CD4-positive, alpha-beta T cell treated with Interferon gamma for 1 hour (primary cell): ENCODE results near the gene SAMD8.
"Not testable (repeated sequence)": the region's sequence is repeated elsewhere in the genome, so short reads cannot be mapped to it uniquely, and the experiment has no call there.

ENCODE experiments used
- DNase-seq: peaks from one replicate; pipeline ENCODE4 v3.0.0-alpha.2; 2020

SAMD8 gene

GRCh38 chr10:75197066-75197465 is 85.6 kb downstream of the SAMD8 start:
- DNase-seq = no peak

- DNase-seq = no peak
Measured at GRCh38 chr10:75197906-75198305, 86.5 kb downstream of the SAMD8 start.

GRCh38 chr10:75199949-75200348 is 88.5 kb downstream of the SAMD8 start:
- not testable (repeated sequence) for DNase-seq

GRCh38 chr10:75201793-75202307 is 90.4 kb downstream of the SAMD8 start:
- DNase-seq = no peak

- DNase-seq = no peak
Measured at GRCh38 chr10:75202321-75203045, 91.0 kb downstream of the SAMD8 start.

- DNase-seq = not testable (repeated sequence)
Measured at GRCh38 chr10:75203046-75203620, 91.7 kb downstream of the SAMD8 start.

GRCh38 chr10:75203724-75204123 is 92.3 kb downstream of the SAMD8 start:
- no peak for DNase-seq

GRCh38 chr10:75205908-75206307 is 94.5 kb downstream of the SAMD8 start:
- DNase-seq = no peak

GRCh38 chr10:75206638-75207037 is 95.2 kb downstream of the SAMD8 start:
- DNase-seq = not testable (repeated sequence)

GRCh38 chr10:75207079-75207856 is 95.8 kb downstream of the SAMD8 start:
- DNase-seq = no peak

- no peak for DNase-seq
Measured at GRCh38 chr10:75207857-75208144, 96.3 kb downstream of the SAMD8 start.

- no peak for DNase-seq
Measured at GRCh38 chr10:75208181-75208580, 96.7 kb downstream of the SAMD8 start.

- DNase-seq = no peak
Measured at GRCh38 chr10:75209086-75209920, 97.8 kb downstream of the SAMD8 start.

- peak; percentile 81 for DNase-seq
Measured at GRCh38 chr10:75209921-75210281, 98.4 kb downstream of the SAMD8 start.

- DNase-seq = peak; percentile 94
Measured at GRCh38 chr10:75210282-75211006, 99.0 kb downstream of the SAMD8 start, which contains the start of gene VDAC2. VDAC2 (plus strand) TSS chr10:75210796; CDS start chr10:75211159, 363 bp downstream.

- DNase-seq = peak; percentile 25
Measured at GRCh38 chr10:75211007-75211691, 99.7 kb downstream of the SAMD8 start.

GRCh38 chr10:75212343-75212742 is 100.9 kb downstream of the SAMD8 start:
- DNase-seq = no peak

- DNase-seq = no peak
Measured at GRCh38 chr10:75220274-75220673, 108.8 kb downstream of the SAMD8 start.

GRCh38 chr10:75221492-75221891 is 110.0 kb downstream of the SAMD8 start:
- DNase-seq = not testable (repeated sequence)

GRCh38 chr10:75223507-75223906 is 112.1 kb downstream of the SAMD8 start:
- DNase-seq = no peak

- DNase-seq = no peak
Measured at GRCh38 chr10:75226095-75226494, 114.6 kb downstream of the SAMD8 start.

GRCh38 chr10:75226656-75227055 is 115.2 kb downstream of the SAMD8 start:
- DNase-seq = no peak
